Measurements from ENCODE around the gene RHOA. TPM values are rescaled to one million over a fixed set of nuclear protein-coding genes. Genes with fewer than 3 reads are reported as not detected.

Gene RHOA
- total and polyA plus RNA-seq, 2 of the 4 experiments (the other 2 are of a cell fraction), result 383 to 879 TPM

GRCh38 chr3:49339941-49340800 lies 71.6 kb downstream of the RHOA start, which contains the start of gene USP4:
TSS of gene USP4 (minus strand) at chr3:49340053. CDS start at chr3:49340024, 29 bp downstream.
- Histone ChIP-seq H4K91ac (ENCODE audit: insufficient read depth, low read depth, low read length) (peak within 1 kb of the TSS; percentile 79), H3K9me1 (ENCODE audit: insufficient read depth, low read length) (peaks cover 5% of the 10 kb centered on the region), H3K9me3 (ENCODE audit: control insufficient read depth, insufficient read depth, low read length) (no peaks in the 10 kb centered on the region), H3K27me3 (ENCODE audit: control insufficient read depth, insufficient read depth, low read length) (no peaks in the 10 kb centered on the region), H4K20me1 (ENCODE audit: insufficient read depth, low read length) (no peaks in the 10 kb centered on the region; the same call in none of the 2 replicates), H3K4me3 (ENCODE audit: insufficient read depth, low read depth, low read length) (peak within 1 kb of the TSS; percentile 87), H2AK5ac (ENCODE audit: low read depth, low read length) (peak within 1 kb of the TSS; percentile 94), H3K79me1 (ENCODE audit: low read depth in 1 of 2, low read length in 2 of 2) (peaks cover 0 to 44% of the 10 kb centered on the region in 2 experiments; a peak in 3 of 4 replicates), H2BK120ac (ENCODE audit: low read depth, low read length) (peak within 1 kb of the TSS; percentile 76), H3K4me1 (ENCODE audit: control insufficient read depth, insufficient read depth, low read length) (peaks cover 11% of the 10 kb centered on the region; the same call in 1 of the 2 replicates), H2AFZ (replicated peaks; ENCODE audit: low read length, poor library complexity) (peak within 1 kb of the TSS; percentile 94), H3K4ac (ENCODE audit: low read depth, low read length) (peak within 1 kb of the TSS; percentile 96), H3K14ac (replicated peaks; ENCODE audit: low read depth, low read length) (peak within 1 kb of the TSS; percentile 95), H3K56ac (ENCODE audit: extremely low read depth, insufficient read depth, low read length) (peak within 1 kb of the TSS; percentile 89), H4K8ac (ENCODE audit: low read depth in 2 of 2, low read length in 2 of 2) (peak within 1 kb of the TSS; percentile 89 to 96), H2BK5ac (ENCODE audit: low read depth, low read length, poor library complexity, severe bottlenecking) (peak within 1 kb of the TSS; percentile 77), H3K27ac (ENCODE audit: insufficient read depth, low read length) (peak within 1 kb of the TSS; percentile 93), H2BK20ac (ENCODE audit: low read depth, low read length) (peak within 1 kb of the TSS; percentile 38; the same call in 1 of the 2 replicates), H2AK9ac (replicated peaks; ENCODE audit: low read depth, low read length, poor library complexity) (peak within 1 kb of the TSS; percentile 93), H3K36me3 (ENCODE audit: control insufficient read depth, insufficient read depth, low read length) (peaks cover 5% of the 10 kb centered on the region; the same call in 1 of the 2 replicates), H3K23ac (ENCODE audit: low read depth, low read length) (peak within 1 kb of the TSS; percentile 96), H3K9ac (ENCODE audit: low read depth, low read length) (peak within 1 kb of the TSS; percentile 96), H3K4me2 (ENCODE audit: low read depth, low read length) (peak within 1 kb of the TSS; percentile 100), H4K5ac (ENCODE audit: low read depth, low read length) (peak within 1 kb of the TSS; percentile 84), H3K18ac (ENCODE audit: low read depth, low read length) (peak within 1 kb of the TSS; percentile 55), H2BK15ac (ENCODE audit: low read depth, low read length) (peak within 1 kb of the TSS; percentile 21; the same call in 2 of the 3 replicates)
- in situ Hi-C loops (cut with MboI; ENCODE audit: low sequenced_read_pairs) (loop anchor here (5.0 kb wide), 1 partner anchor 107 kb away; no protein-coding TSS in a partner anchor), intact Hi-C loops (cut with micrococcal nuclease) (loop anchor here (1.0 to 2.0 kb wide), 3 partner anchors 18 to 109 kb away; partner anchors contain the start of genes GPX1 and RHOA), dilution Hi-C loops (cut with HindIII; ENCODE audit: low sequenced_read_pairs, unreplicated experiment) (no loop called here)
- ChIA-PET CTCF (interaction anchor here (0.6 to 1.6 kb wide), 4 partner anchors 10 to 114 kb away, joined by 3 to 6 read pairs (median 4); no protein-coding TSS in a partner anchor), POLR2A (ENCODE audit: unreplicated experiment) (interaction anchor here (0.8 to 1.7 kb wide), 2 partner anchors 12 to 89 kb away, joined by 8 to 9 read pairs; partner anchors contain the start of gene NICN1)
- WGBS, 2 experiments (ENCODE audit: extremely low coverage in 2 of 2, insufficient read length in 1 of 2), result 1% methylated on average over 39 of the region's 70 CpGs; no CpG with 5 or more reads in 1 of the 2 experiments
- no TSS peak for BruUV-seq (replicated peaks)
- ATAC-seq (ENCODE audit: low read depth), result peak; percentile 96
- DNase-seq, result peak; percentile 87
- TF ChIP-seq BHLHE40 (IDR thresholded peaks at IDR 0.05; ENCODE audit: low read depth, low read length) (peak; percentile 95), CHD1 (IDR thresholded peaks at IDR 0.05; ENCODE audit: low read depth, low read length) (no peak), RAD21 (IDR thresholded peaks at IDR 0.05; ENCODE audit: low read length) (peak; percentile 75), CTCF (conservative IDR thresholded peaks at IDR 0.05; ENCODE audit: low read depth, low read length) (peak; percentile 62), NFE2L2 (IDR thresholded peaks at IDR 0.05; ENCODE audit: low read depth, low read length) (no peak), MXI1 (IDR thresholded peaks at IDR 0.05; ENCODE audit: borderline replicate concordance, low read depth, low read length) (peak; percentile 93), FOS (IDR thresholded peaks at IDR 0.05; ENCODE audit: low read depth, low read length) (no peak), POLR2A (IDR thresholded peaks at IDR 0.05; ENCODE audit: low read depth, low read length) (peak; percentile 71; the same call in 1 of the 2 replicates), CEBPB (IDR thresholded peaks at IDR 0.05; ENCODE audit: low read depth, low read length) (no peak), MAZ (IDR thresholded peaks at IDR 0.05; ENCODE audit: borderline replicate concordance, low read depth, low read length) (peak; percentile 65; the same call in 1 of the 2 replicates)
- TF ChIP-seq, protein P1, sequence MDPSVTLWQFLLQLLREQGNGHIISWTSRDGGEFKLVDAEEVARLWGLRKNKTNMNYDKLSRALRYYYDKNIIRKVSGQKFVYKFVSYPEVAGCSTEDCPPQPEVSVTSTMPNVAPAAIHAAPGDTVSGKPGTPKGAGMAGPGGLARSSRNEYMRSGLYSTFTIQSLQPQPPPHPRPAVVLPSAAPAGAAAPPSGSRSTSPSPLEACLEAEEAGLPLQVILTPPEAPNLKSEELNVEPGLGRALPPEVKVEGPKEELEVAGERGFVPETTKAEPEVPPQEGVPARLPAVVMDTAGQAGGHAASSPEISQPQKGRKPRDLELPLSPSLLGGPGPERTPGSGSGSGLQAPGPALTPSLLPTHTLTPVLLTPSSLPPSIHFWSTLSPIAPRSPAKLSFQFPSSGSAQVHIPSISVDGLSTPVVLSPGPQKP (IDR thresholded peaks at IDR 0.05; ENCODE audit: borderline replicate concordance, low read depth, low read length), result no peak
- TF ChIP-seq, protein P2, sequence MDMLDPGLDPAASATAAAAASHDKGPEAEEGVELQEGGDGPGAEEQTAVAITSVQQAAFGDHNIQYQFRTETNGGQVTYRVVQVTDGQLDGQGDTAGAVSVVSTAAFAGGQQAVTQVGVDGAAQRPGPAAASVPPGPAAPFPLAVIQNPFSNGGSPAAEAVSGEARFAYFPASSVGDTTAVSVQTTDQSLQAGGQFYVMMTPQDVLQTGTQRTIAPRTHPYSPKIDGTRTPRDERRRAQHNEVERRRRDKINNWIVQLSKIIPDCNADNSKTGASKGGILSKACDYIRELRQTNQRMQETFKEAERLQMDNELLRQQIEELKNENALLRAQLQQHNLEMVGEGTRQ (IDR thresholded peaks at IDR 0.05; ENCODE audit: low read depth, low read length), result no peak; the same call in 1 of the 2 replicates

Data from IMR-90 (cell line).